ENCODE data around the gene CCDC124.

- no peak for TF ChIP-seq POLR2A (IDR thresholded peaks at IDR 0.05)
- TF ChIP-seq, protein P1, sequence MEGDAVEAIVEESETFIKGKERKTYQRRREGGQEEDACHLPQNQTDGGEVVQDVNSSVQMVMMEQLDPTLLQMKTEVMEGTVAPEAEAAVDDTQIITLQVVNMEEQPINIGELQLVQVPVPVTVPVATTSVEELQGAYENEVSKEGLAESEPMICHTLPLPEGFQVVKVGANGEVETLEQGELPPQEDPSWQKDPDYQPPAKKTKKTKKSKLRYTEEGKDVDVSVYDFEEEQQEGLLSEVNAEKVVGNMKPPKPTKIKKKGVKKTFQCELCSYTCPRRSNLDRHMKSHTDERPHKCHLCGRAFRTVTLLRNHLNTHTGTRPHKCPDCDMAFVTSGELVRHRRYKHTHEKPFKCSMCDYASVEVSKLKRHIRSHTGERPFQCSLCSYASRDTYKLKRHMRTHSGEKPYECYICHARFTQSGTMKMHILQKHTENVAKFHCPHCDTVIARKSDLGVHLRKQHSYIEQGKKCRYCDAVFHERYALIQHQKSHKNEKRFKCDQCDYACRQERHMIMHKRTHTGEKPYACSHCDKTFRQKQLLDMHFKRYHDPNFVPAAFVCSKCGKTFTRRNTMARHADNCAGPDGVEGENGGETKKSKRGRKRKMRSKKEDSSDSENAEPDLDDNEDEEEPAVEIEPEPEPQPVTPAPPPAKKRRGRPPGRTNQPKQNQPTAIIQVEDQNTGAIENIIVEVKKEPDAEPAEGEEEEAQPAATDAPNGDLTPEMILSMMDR (IDR thresholded peaks at IDR 0.05 in 4 of 5, conservative IDR thresholded peaks at IDR 0.05 in 1 of 5) = no peak
Measured at GRCh38 chr19:17977021-17977420, 44.2 kb downstream of the CCDC124 start.
